Colonic mucosa (tissue), 4 donors: ENCODE results near the gene EPHA2. TPM values are rescaled to one million over a fixed set of nuclear protein-coding genes. Genes with fewer than 3 reads are reported as not detected.

Source experiments
- DNase-seq: peaks from one replicate; pipeline ENCODE4 v3.0.0-alpha.2; 2020
- H3K27ac ChIP-seq: fragments of 200-600 bp; one replicate; pipeline ENCODE4 v1.8.0; 2021
- H3K27me3 ChIP-seq: fragments of 200-600 bp; one replicate; pipeline ENCODE4 v1.8.0; 2021
- H3K36me3 ChIP-seq: fragments of 200-600 bp; one replicate; pipeline ENCODE4 v1.8.0; 2021
- H3K4me1 ChIP-seq: fragments of 200-600 bp; one replicate; pipeline ENCODE4 v1.8.0; 2021; ENCODE audit warnings: mild to moderate bottlenecking
- H3K4me3 ChIP-seq: fragments of 200-600 bp; one replicate; pipeline ENCODE4 v1.8.0; 2021
- H3K9ac ChIP-seq, 2 donors: one replicate each; pipeline ENCODE4 v1.7.0; 2013; ENCODE audit warnings: control low read depth in 2 of 2, low read depth in 2 of 2, low read length in 2 of 2
- H3K9me3 ChIP-seq: fragments of 200-600 bp; one replicate; pipeline ENCODE4 v1.8.0; 2021
- CTCF ChIP-seq: fragments of 200-600 bp; IDR thresholded peaks from one replicate; pipeline ENCODE4 v1.8.0; 2022; ENCODE audit warnings: antibody characterized with exemption, mild to moderate bottlenecking
- intact Hi-C: fragments of 100-400 bp; cut with DNase I; formaldehyde crosslinking; loops from one replicate; pipeline ENCODE4 v1.14.1; 2022
- total RNA-seq, 2 donors: library from RNA; stranded (reverse); fragmentation: NEBNext Ultra II Directional in 1 of 2; extraction: Animal tissue kit (Norgen Biotek cat#: 25700) in 1 of 2; gene quantifications; one replicate each; pipeline ENCODE4 v1.2.1, GENCODE V29; 2021
- donor health status: healthy.
- donor health status: DM: no; HTN: no; CAD: no.
- donor health status: DM: no; HTN: no; CAD: no.

The EPHA2 gene
- total RNA-seq, 2 donors from 2014 or later: 15.7 to 40.8 TPM

DNA sequence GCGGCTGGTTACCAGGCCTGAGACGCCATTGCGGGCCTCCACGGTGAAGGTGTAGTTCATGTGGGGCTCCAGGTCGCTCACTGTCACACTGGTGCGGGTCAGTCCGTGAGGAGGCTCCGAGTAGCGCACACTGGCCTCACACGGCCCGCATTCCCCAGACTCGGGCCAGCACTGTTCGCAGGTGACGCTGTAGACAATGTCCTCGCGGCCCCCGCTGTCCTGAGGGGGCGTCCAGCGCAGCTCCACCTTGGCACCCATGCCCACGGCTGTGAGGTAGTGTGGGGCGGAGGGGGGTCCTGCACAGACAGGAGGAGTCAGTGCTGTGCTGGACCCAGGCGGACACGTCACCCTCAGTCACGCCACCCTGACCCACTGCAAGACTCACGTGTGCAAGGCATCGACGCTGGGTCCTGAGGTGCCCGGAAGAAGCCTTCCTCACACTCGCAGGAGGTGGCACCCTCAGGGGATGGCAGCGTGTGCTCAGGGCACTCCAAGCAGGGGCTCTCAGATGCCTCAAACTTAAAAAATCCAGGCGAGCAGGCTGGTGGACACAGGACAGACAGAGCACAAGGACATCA, 17.9 kb downstream of the EPHA2 start:
- TF ChIP-seq CTCF: no peak
- no peaks in the 10 kb centered on the region for H3K27me3 ChIP-seq
- H3K4me1 ChIP-seq: no peaks in the 10 kb centered on the region
- H3K36me3 ChIP-seq: peaks cover 3% of the 10 kb centered on the region
- DNase-seq: no peak
- intact Hi-C loops: no loop called here
- H3K27ac ChIP-seq: no peak overlapping the region
- no peak overlapping the region for H3K4me3 ChIP-seq
- no peaks in the 10 kb centered on the region for H3K9me3 ChIP-seq
- H3K9ac ChIP-seq: no peak overlapping the region

- intact Hi-C loops: no loop called here
- H3K9ac ChIP-seq: no peak overlapping the region
- no peak overlapping the region for H3K27ac ChIP-seq
- no peaks in the 10 kb centered on the region for H3K4me1 ChIP-seq
- H3K36me3 ChIP-seq: peaks cover 5% of the 10 kb centered on the region
- no peak overlapping the region for H3K4me3 ChIP-seq
- no peak for TF ChIP-seq CTCF
- no peak for DNase-seq
- H3K27me3 ChIP-seq: no peaks in the 10 kb centered on the region
- H3K9me3 ChIP-seq: no peaks in the 10 kb centered on the region
Measured at GRCh38 chr1:16135501-16135900, 20.4 kb downstream of the EPHA2 start.

- Histone ChIP-seq H3K27me3 (no peaks in the 10 kb centered on the region), H3K36me3 (peaks cover 5% of the 10 kb centered on the region), H3K27ac (no peak overlapping the region), H3K4me1 (no peaks in the 10 kb centered on the region), H3K9me3 (no peaks in the 10 kb centered on the region), H3K4me3 (no peak overlapping the region), H3K9ac (no peak overlapping the region)
- TF ChIP-seq CTCF: no peak
- DNase-seq: no peak
- intact Hi-C loops: no loop called here
Measured at GRCh38 chr1:16134906-16135305, 21.0 kb downstream of the EPHA2 start.

GRCh38 chr1:16134066-16134801, 21.6 kb downstream of the EPHA2 start:
- TF ChIP-seq CTCF: no peak
- intact Hi-C loops: no loop called here
- H3K9me3 ChIP-seq: no peaks in the 10 kb centered on the region
- H3K4me1 ChIP-seq: no peaks in the 10 kb centered on the region
- H3K9ac ChIP-seq: no peak overlapping the region
- H3K4me3 ChIP-seq: no peak overlapping the region
- H3K36me3 ChIP-seq: peaks cover 5% of the 10 kb centered on the region
- H3K27ac ChIP-seq: no peak overlapping the region
- no peak for DNase-seq
- no peaks in the 10 kb centered on the region for H3K27me3 ChIP-seq

DNA sequence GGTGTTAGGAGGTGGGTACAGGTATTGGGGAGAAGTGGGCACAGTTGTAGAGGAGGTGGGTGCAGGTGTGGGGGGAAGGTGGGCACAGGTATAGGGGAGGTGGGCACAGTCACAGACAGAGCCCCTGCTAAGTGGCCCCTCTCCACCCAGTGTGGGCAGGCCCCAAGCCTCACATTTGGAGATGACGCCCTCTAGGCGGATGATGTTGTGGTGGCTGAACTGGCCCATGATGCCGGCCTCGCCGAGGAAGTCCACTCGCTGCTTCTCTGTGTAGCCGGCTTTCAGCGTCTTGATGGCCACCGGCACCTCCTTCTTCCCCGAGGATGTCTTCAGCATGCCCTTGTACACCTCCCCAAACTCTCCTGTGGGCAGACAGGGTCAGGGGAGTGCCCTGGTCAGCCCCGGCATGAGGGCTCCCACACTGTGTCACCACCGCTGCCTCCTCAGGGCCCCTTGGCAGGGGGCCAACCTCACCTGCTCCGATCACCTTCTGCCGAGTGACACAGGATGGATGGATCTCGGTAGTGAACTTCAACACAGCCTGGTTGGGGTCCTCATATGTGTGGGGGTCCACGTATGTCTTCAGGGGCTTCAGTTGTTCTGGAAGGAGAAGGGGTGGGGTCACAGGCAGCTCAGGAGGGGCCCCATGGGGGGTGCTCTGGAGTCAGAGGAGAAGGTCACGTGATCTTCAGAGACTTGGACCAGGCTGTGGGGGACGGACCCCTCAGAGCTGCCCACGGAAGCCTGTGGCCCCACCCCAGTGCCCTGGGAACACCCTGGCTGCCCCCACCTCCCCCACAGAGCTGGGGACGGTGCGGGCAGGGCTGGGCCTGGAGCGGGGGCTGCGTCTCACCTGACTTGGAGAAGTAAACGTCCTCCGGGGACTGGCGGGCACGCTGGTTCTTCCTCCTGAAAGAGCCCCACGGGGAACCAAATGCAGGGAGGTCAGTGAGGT, 22.6 kb downstream of the EPHA2 start:
- Histone ChIP-seq H3K36me3 (peaks cover 5% of the 10 kb centered on the region), H3K27me3 (no peaks in the 10 kb centered on the region), H3K4me3 (no peak overlapping the region), H3K27ac (no peak overlapping the region), H3K9ac (no peak overlapping the region), H3K9me3 (no peaks in the 10 kb centered on the region), H3K4me1 (no peaks in the 10 kb centered on the region)
- intact Hi-C loops: no loop called here
- no peak for DNase-seq
- no peak for TF ChIP-seq CTCF
